ENCODE data around the gene KDM3B. TPM values are rescaled to one million over a fixed set of nuclear protein-coding genes. Genes with fewer than 3 reads are reported as not detected.

The KDM3B gene
- total and polyA plus RNA-seq, 9 of the 15 experiments (the other 6 are each of a cell fraction or from before 2014, with no cell fraction given), result 13.8 to 62.8 (median 41.9) TPM

DNA sequence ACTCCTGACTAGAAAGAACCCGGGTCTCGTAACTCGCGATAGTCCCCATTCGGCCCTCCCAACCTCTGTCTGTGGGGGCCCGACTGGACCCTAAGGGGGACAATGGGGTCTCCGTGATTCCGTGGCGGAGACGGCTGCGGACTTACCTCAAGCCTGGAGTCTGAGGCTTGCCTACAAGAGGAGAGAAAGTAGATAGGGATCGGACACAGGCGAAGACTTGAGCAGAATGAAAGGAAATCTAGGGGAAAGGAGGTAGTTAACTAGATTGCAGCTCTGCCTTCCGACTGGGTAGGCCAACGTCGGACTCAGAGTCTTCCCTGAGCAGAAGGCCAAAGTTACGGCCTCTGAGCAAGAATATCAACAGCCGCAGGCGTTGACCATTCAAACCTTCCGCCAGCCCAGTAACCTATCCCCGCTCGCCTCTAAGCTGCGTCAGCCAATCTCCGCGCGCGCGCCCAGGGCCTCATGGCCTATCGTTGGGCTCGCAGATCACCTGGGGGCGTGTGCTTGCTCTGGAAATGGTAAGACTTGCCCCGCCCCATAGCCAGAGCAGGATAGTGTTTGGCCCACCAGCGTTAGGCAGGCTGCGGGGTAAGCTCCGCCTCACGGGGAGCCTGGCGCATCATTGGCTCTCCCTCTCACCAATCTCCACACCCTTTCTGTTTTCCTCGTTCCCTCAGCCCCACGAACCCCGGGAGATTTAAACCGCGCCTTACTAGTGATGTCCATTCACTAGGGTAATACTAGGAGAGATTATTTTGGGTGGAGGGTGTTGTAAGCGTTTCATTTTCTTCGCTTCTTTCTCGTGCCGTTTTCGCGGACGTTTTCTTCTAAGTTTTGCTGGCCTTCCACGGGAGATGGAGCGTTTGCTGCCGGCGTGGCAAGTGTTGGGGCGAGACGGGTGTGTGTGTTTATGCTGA, 20.8 kb upstream of the KDM3B start, which contains the start of gene CDC25C (continued):
- TF ChIP-seq, protein P1, sequence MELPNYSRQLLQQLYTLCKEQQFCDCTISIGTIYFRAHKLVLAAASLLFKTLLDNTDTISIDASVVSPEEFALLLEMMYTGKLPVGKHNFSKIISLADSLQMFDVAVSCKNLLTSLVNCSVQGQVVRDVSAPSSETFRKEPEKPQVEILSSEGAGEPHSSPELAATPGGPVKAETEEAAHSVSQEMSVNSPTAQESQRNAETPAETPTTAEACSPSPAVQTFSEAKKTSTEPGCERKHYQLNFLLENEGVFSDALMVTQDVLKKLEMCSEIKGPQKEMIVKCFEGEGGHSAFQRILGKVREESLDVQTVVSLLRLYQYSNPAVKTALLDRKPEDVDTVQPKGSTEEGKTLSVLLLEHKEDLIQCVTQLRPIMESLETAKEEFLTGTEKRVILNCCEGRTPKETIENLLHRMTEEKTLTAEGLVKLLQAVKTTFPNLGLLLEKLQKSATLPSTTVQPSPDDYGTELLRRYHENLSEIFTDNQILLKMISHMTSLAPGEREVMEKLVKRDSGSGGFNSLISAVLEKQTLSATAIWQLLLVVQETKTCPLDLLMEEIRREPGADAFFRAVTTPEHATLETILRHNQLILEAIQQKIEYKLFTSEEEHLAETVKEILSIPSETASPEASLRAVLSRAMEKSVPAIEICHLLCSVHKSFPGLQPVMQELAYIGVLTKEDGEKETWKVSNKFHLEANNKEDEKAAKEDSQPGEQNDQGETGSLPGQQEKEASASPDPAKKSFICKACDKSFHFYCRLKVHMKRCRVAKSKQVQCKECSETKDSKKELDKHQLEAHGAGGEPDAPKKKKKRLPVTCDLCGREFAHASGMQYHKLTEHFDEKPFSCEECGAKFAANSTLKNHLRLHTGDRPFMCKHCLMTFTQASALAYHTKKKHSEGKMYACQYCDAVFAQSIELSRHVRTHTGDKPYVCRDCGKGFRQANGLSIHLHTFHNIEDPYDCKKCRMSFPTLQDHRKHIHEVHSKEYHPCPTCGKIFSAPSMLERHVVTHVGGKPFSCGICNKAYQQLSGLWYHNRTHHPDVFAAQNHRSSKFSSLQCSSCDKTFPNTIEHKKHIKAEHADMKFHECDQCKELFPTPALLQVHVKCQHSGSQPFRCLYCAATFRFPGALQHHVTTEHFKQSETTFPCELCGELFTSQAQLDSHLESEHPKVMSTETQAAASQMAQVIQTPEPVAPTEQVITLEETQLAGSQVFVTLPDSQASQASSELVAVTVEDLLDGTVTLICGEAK (IDR thresholded peaks at IDR 0.05), result peak; percentile 38; the same call in 1 of the 2 replicates
- TF ChIP-seq, protein P1 (CRISPR knock-in tag; IDR thresholded peaks at IDR 0.05), result no peak
- TF ChIP-seq, protein P2, sequence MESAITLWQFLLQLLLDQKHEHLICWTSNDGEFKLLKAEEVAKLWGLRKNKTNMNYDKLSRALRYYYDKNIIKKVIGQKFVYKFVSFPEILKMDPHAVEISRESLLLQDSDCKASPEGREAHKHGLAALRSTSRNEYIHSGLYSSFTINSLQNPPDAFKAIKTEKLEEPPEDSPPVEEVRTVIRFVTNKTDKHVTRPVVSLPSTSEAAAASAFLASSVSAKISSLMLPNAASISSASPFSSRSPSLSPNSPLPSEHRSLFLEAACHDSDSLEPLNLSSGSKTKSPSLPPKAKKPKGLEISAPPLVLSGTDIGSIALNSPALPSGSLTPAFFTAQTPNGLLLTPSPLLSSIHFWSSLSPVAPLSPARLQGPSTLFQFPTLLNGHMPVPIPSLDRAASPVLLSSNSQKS (CRISPR knock-in tag; IDR thresholded peaks at IDR 0.05), result no peak
- TF ChIP-seq CREB1 (IDR thresholded peaks at IDR 0.05) (no peak), CREB1 (CRISPR knock-in tag; IDR thresholded peaks at IDR 0.05) (peak; percentile 74), HNRNPL (IDR thresholded peaks at IDR 0.05; ENCODE audit: low read depth, low read length) (no peak), ZNF830 (CRISPR knock-in tag; IDR thresholded peaks at IDR 0.05) (no peak), BRD9 (IDR thresholded peaks at IDR 0.05; ENCODE audit: low read depth, partially characterized antibody) (peak; percentile 65), CHD2 (IDR thresholded peaks at IDR 0.05; ENCODE audit: low read depth, low read length) (peak; percentile 74)
- TF ChIP-seq, protein P3, sequence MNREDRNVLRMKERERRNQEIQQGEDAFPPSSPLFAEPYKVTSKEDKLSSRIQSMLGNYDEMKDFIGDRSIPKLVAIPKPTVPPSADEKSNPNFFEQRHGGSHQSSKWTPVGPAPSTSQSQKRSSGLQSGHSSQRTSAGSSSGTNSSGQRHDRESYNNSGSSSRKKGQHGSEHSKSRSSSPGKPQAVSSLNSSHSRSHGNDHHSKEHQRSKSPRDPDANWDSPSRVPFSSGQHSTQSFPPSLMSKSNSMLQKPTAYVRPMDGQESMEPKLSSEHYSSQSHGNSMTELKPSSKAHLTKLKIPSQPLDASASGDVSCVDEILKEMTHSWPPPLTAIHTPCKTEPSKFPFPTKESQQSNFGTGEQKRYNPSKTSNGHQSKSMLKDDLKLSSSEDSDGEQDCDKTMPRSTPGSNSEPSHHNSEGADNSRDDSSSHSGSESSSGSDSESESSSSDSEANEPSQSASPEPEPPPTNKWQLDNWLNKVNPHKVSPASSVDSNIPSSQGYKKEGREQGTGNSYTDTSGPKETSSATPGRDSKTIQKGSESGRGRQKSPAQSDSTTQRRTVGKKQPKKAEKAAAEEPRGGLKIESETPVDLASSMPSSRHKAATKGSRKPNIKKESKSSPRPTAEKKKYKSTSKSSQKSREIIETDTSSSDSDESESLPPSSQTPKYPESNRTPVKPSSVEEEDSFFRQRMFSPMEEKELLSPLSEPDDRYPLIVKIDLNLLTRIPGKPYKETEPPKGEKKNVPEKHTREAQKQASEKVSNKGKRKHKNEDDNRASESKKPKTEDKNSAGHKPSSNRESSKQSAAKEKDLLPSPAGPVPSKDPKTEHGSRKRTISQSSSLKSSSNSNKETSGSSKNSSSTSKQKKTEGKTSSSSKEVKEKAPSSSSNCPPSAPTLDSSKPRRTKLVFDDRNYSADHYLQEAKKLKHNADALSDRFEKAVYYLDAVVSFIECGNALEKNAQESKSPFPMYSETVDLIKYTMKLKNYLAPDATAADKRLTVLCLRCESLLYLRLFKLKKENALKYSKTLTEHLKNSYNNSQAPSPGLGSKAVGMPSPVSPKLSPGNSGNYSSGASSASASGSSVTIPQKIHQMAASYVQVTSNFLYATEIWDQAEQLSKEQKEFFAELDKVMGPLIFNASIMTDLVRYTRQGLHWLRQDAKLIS (CRISPR knock-in tag; IDR thresholded peaks at IDR 0.05), result peak; percentile 61; the same call in 1 of the 2 replicates
- TF ChIP-seq, protein P4, sequence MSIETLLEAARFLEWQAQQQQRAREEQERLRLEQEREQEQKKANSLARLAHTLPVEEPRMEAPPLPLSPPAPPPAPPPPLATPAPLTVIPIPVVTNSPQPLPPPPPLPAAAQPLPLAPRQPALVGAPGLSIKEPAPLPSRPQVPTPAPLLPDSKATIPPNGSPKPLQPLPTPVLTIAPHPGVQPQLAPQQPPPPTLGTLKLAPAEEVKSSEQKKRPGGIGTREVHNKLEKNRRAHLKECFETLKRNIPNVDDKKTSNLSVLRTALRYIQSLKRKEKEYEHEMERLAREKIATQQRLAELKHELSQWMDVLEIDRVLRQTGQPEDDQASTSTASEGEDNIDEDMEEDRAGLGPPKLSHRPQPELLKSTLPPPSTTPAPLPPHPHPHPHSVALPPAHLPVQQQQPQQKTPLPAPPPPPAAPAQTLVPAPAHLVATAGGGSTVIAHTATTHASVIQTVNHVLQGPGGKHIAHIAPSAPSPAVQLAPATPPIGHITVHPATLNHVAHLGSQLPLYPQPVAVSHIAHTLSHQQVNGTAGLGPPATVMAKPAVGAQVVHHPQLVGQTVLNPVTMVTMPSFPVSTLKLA (conservative IDR thresholded peaks at IDR 0.05), result peak; percentile 76 to 87
